GM12878 (cell line): ENCODE measurements around the gene PSAP. TPM values are rescaled to one million over a fixed set of nuclear protein-coding genes. Genes with fewer than 3 reads are reported as not detected.

ENCODE experiments used
- ASH2L ChIP-seq: fragments of 300-600, 200-600 bp; sonication (generic); IDR thresholded peaks from 2 replicates; pipeline ENCODE4 v1.6.1; 2017; ENCODE audit warnings: low read depth, mild to moderate bottlenecking, borderline replicate concordance
- BHLHE40 ChIP-seq, 2 experiments: fragments of 450-650 bp in 1 of 2; IDR thresholded peaks; 2 replicates each; pipeline ENCODE4 v1.6.1; 2011 to 2017; ENCODE audit warnings: low read depth in 2 of 2, borderline replicate concordance in 1 of 2, improper control_type of control experiment in 1 of 2, low read length in 1 of 2, mild to moderate bottlenecking in 1 of 2
- CEBPB ChIP-seq, 2 experiments: fragments of 150-350 bp in 1 of 2; IDR thresholded peaks; 2 replicates each; pipeline ENCODE4 v1.6.1; 2012 to 2014; ENCODE audit warnings: low read depth in 2 of 2, low read length in 2 of 2, borderline replicate concordance in 1 of 2, inconsistent platforms in 1 of 2
- PAX5 ChIP-seq: IDR thresholded peaks from 2 replicates; pipeline ENCODE4 v1.6.1; 2011; ENCODE audit warnings: low read depth, low read length, borderline replicate concordance
- PML ChIP-seq: IDR thresholded peaks from 2 replicates; pipeline ENCODE4 v1.6.1; 2012; ENCODE audit warnings: low read length, inconsistent platforms
- RCOR1 ChIP-seq: conservative IDR thresholded peaks from 2 replicates; pipeline ENCODE4 v1.6.1; 2012; ENCODE audit warnings: low read depth, low read length, improper control_type of control experiment
- SMAD1 ChIP-seq: fragments of 450-650 bp; IDR thresholded peaks from 2 replicates; pipeline ENCODE4 v1.6.1; 2018; ENCODE audit warnings: mild to moderate bottlenecking, low read depth; ENCODE audit not compliant: partially characterized antibody
- SMAD5 ChIP-seq: IDR thresholded peaks from 2 replicates; pipeline ENCODE4 v1.6.1; 2016; ENCODE audit warnings: antibody characterized with exemption, low read depth
- SREBF1 ChIP-seq: IDR thresholded peaks from 2 replicates; pipeline ENCODE4 v1.6.1; 2012; ENCODE audit warnings: mild to moderate bottlenecking, low read length
- ZNF207 ChIP-seq: fragments of 450-650 bp; IDR thresholded peaks from 2 replicates; pipeline ENCODE4 v1.6.1; 2014; ENCODE audit warnings: antibody characterized with exemption, mild to moderate bottlenecking, borderline replicate concordance
- ZZZ3 ChIP-seq: IDR thresholded peaks from 2 replicates; pipeline ENCODE4 v1.6.1; 2011; ENCODE audit warnings: low read depth; ENCODE audit not compliant: control insufficient read depth, insufficient read length
- polyA plus RNA-seq, 11 experiments: library from polyadenylated mRNA; depleted of rRNA in 4 of 11; unstranded in 6 of 11; stranded (reverse) in 5 of 11; fragments of >200 nt; fragmentation: Nextera tagmentation in 4 of 11; fragmentation: Illumina TruSeq in 1 of 11; extraction: Ambion mirVana in 4 of 11; extraction: Trizol in 1 of 11; gene quantifications; 1 replicate in 1 of 11; 2 replicates in 10 of 11; pipeline versions ENCODE4 v1.2.1 to v1.2.3, GENCODE V29; 2011 to 2016; ENCODE audit warnings: inconsistent platforms in 2 of 11, missing spikeins in 2 of 11, low read depth in 1 of 11
- total RNA-seq, 4 experiments: library from RNA; depleted of rRNA in 3 of 4; stranded (reverse); fragments of >200 nt in 3 of 4; fragmentation: Illumina TruSeq in 1 of 4; extraction: Trizol in 1 of 4; gene quantifications; 2 replicates each; pipeline versions ENCODE4 v1.2.1 to v1.2.3, GENCODE V29; 2013 to 2021
- TF ChIP-seq, protein P1 (sequence below): fragments of 450-650 bp; IDR thresholded peaks from 2 replicates; pipeline ENCODE4 v1.6.1; 2018; ENCODE audit warnings: mild to moderate bottlenecking, low read depth, moderate library complexity; ENCODE audit not compliant: partially characterized antibody
- TF ChIP-seq, protein P2 (sequence below): fragments of 450-650 bp; IDR thresholded peaks from 2 replicates; pipeline ENCODE4 v1.6.1; 2018; ENCODE audit warnings: borderline replicate concordance, mild to moderate bottlenecking; ENCODE audit not compliant: partially characterized antibody
- TF ChIP-seq, protein P3 (sequence below), 3 experiments: IDR thresholded peaks in 2 of 3; conservative IDR thresholded peaks in 1 of 3; 2 replicates each; pipeline ENCODE4 v1.5.1; 2011; ENCODE audit warnings: low read depth in 3 of 3, low read length in 3 of 3, mild to moderate bottlenecking in 3 of 3, control low read depth in 2 of 3, moderate library complexity in 2 of 3, inconsistent platforms in 1 of 3, mixed read lengths in 1 of 3; ENCODE audit not compliant: control insufficient read depth in 2 of 3, insufficient read depth in 1 of 3; ENCODE audit errors: extremely low read depth in 1 of 3

PSAP gene
- total and polyA plus RNA-seq, 10 of the 15 experiments (the other 5 are each of a cell fraction or from before 2014, with no cell fraction given) = 178 to 336 (median 286) TPM

DNA sequence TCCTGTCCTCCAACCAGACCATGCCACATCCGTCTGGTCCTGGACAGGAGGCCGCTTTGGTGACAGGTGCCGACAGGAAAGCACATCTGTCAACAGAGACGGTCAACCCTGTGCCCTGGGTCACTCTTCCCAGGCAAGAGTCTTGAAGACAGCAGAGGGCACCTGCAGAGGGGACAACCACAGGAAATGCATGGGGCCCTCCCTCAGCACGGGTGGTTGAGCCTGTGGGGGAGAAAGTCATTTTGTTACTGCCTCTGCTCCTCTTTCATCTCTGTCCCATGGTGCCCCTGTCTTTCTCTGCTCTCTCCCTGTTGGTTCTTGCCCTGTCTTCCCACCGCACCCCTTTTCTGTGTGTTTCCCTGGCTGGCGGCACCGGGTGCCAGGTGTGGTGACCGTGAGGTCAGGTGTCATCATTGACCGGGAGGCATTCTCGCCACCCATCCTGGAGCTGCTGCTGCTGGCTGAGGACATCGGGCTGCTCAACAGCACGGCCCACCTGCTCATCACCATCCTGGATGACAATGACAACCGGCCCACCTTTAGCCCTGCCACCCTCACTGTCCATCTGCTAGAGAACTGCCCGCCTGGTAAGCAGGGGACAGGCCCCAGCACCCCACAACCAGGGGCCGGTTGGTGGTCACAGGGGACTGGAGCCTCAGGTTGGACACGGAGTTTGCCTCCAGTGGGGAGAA is 60.2 kb downstream of the PSAP start (continued):
- TF ChIP-seq, protein P1, sequence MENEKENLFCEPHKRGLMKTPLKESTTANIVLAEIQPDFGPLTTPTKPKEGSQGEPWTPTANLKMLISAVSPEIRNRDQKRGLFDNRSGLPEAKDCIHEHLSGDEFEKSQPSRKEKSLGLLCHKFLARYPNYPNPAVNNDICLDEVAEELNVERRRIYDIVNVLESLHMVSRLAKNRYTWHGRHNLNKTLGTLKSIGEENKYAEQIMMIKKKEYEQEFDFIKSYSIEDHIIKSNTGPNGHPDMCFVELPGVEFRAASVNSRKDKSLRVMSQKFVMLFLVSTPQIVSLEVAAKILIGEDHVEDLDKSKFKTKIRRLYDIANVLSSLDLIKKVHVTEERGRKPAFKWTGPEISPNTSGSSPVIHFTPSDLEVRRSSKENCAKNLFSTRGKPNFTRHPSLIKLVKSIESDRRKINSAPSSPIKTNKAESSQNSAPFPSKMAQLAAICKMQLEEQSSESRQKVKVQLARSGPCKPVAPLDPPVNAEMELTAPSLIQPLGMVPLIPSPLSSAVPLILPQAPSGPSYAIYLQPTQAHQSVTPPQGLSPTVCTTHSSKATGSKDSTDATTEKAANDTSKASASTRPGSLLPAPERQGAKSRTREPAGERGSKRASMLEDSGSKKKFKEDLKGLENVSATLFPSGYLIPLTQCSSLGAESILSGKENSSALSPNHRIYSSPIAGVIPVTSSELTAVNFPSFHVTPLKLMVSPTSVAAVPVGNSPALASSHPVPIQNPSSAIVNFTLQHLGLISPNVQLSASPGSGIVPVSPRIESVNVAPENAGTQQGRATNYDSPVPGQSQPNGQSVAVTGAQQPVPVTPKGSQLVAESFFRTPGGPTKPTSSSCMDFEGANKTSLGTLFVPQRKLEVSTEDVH = no peak
- TF ChIP-seq BHLHE40 (IDR thresholded peaks at IDR 0.05; ENCODE audit: borderline replicate concordance in 1 of 2, low read depth in 2 of 2, low read length in 1 of 2) (0 out of 4 replicates have a peak, but pooled peaks of 1 of the 2 experiments have one; percentile 22), CEBPB (IDR thresholded peaks at IDR 0.05; ENCODE audit: borderline replicate concordance in 1 of 2, low read depth in 2 of 2, low read length in 2 of 2) (no peak), SREBF1 (no peak), PML (no peak), ZNF207 (no peak), SMAD5 (no peak), ZZZ3 (no peak), RCOR1 (no peak), ASH2L (no peak), PAX5 (peak; percentile 70; the same call in 1 of the 2 replicates), SMAD1 (no peak)
- TF ChIP-seq, protein P2, sequence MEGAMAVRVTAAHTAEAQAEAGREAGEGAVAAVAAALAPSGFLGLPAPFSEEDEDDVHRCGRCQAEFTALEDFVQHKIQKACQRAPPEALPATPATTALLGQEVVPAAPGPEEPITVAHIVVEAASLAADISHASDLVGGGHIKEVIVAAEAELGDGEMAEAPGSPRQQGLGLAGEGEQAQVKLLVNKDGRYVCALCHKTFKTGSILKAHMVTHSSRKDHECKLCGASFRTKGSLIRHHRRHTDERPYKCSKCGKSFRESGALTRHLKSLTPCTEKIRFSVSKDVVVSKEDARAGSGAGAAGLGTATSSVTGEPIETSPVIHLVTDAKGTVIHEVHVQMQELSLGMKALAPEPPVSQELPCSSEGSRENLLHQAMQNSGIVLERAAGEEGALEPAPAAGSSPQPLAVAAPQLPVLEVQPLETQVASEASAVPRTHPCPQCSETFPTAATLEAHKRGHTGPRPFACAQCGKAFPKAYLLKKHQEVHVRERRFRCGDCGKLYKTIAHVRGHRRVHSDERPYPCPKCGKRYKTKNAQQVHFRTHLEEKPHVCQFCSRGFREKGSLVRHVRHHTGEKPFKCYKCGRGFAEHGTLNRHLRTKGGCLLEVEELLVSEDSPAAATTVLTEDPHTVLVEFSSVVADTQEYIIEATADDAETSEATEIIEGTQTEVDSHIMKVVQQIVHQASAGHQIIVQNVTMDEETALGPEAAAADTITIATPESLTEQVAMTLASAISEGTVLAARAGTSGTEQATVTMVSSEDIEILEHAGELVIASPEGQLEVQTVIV = no peak
- TF ChIP-seq, protein P3, sequence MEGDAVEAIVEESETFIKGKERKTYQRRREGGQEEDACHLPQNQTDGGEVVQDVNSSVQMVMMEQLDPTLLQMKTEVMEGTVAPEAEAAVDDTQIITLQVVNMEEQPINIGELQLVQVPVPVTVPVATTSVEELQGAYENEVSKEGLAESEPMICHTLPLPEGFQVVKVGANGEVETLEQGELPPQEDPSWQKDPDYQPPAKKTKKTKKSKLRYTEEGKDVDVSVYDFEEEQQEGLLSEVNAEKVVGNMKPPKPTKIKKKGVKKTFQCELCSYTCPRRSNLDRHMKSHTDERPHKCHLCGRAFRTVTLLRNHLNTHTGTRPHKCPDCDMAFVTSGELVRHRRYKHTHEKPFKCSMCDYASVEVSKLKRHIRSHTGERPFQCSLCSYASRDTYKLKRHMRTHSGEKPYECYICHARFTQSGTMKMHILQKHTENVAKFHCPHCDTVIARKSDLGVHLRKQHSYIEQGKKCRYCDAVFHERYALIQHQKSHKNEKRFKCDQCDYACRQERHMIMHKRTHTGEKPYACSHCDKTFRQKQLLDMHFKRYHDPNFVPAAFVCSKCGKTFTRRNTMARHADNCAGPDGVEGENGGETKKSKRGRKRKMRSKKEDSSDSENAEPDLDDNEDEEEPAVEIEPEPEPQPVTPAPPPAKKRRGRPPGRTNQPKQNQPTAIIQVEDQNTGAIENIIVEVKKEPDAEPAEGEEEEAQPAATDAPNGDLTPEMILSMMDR (IDR thresholded peaks at IDR 0.05 in 2 of 3, conservative IDR thresholded peaks at IDR 0.05 in 1 of 3; ENCODE audit: control insufficient read depth in 2 of 3, extremely low read depth in 1 of 3, insufficient read depth in 1 of 3, low read depth in 3 of 3, low read length in 3 of 3) = no peak
